B cell (primary cell): ENCODE results near the gene MEGF11.

Source experiments
- CTCF ChIP-seq: fragments of 200-600 bp; IDR thresholded peaks from one replicate; pipeline ENCODE4 v1.8.0; 2022; ENCODE audit warnings: antibody characterized with exemption, mild to moderate bottlenecking
- EZH2 ChIP-seq: IDR thresholded peaks from 2 replicates; pipeline ENCODE4 v1.6.1; 2012; ENCODE audit warnings: borderline replicate concordance, low read depth, mild to moderate bottlenecking, moderate library complexity, low read length; ENCODE audit not compliant: insufficient read depth, poor library complexity, severe bottlenecking

GRCh38 chr15:66246937-66247336, 6.6 kb downstream of the MEGF11 start:
- no peak for TF ChIP-seq CTCF
- no peak for TF ChIP-seq EZH2
